ENCODE results near the gene TRIM22.

DNA sequence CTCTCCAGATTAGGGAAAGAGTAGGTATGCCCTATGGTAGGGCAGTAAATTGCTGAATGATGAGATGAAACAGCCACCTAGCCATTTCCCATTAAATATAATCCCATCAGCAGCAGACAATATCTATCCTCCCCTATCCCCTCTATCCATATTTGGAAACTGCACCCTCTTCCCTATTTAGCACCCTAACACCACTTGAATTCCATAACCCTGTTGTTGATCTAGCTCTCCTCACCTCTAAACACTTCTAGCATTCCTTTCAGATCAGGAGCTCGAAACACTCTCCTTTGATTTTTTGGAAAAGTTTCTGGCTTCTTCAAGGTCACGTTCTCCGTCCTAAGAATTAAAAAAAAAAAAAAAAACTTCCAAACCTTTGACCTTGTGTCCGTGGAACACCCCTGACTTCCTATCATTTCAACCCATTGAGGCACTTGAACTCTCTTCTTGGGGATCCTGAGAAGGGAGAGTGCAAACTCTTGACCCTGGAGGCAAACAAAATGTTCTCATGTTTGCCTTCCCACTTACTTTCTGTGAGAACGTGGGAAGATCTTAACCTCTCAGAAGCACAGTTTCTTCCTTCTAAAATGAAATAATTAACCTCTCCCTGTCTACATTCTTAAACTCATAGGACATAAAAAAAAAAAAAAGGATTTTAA is 23.7 kb upstream of the TRIM22 start:
- TF ChIP-seq, protein P1, sequence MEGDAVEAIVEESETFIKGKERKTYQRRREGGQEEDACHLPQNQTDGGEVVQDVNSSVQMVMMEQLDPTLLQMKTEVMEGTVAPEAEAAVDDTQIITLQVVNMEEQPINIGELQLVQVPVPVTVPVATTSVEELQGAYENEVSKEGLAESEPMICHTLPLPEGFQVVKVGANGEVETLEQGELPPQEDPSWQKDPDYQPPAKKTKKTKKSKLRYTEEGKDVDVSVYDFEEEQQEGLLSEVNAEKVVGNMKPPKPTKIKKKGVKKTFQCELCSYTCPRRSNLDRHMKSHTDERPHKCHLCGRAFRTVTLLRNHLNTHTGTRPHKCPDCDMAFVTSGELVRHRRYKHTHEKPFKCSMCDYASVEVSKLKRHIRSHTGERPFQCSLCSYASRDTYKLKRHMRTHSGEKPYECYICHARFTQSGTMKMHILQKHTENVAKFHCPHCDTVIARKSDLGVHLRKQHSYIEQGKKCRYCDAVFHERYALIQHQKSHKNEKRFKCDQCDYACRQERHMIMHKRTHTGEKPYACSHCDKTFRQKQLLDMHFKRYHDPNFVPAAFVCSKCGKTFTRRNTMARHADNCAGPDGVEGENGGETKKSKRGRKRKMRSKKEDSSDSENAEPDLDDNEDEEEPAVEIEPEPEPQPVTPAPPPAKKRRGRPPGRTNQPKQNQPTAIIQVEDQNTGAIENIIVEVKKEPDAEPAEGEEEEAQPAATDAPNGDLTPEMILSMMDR (optimal IDR thresholded peaks at IDR 0.05 in 1 of 3, IDR thresholded peaks at IDR 0.05 in 1 of 3, conservative IDR thresholded peaks at IDR 0.05 in 1 of 3; ENCODE audit: extremely low read depth in 1 of 3, insufficient read depth in 2 of 3, low read length in 3 of 3) = no peak
- no peak for TF ChIP-seq EZH2 (IDR thresholded peaks at IDR 0.05; ENCODE audit: low read length)

All from keratinocyte (primary cell).